ENCODE results near the gene FADS1.

FADS1 gene

GRCh38 chr11:61793083-61793828 lies 23.5 kb downstream of the FADS1 start:
- WGBS (ENCODE audit: extremely low coverage, insufficient coverage, insufficient read length) = no CpG with 5 or more reads among the region's 29 CpGs
- peak overlapping the region; percentile 94 for H3K4ac ChIP-seq (ENCODE audit: low read depth, low read length)
- H3K18ac ChIP-seq (ENCODE audit: low read length) = peak overlapping the region; percentile 71
- H3K4me2 ChIP-seq (ENCODE audit: low read length) = peak overlapping the region; percentile 93
- peaks cover 33 to 38% of the 10 kb centered on the region in 2 experiments for H3K36me3 ChIP-seq (ENCODE audit: control insufficient read depth in 1 of 2, insufficient read depth in 2 of 2, low read length in 2 of 2)
- H3K79me1 ChIP-seq (ENCODE audit: low read length) = peaks cover 15% of the 10 kb centered on the region
- H3K23ac ChIP-seq (ENCODE audit: low read length) = no peak overlapping the region
- H2BK5ac ChIP-seq (ENCODE audit: low read depth, low read length, poor library complexity) = peak overlapping the region; percentile 100
- peak overlapping the region; percentile 92 for H3K9ac ChIP-seq (ENCODE audit: low read length)
- DNase-seq = peak in 1 of 2 donors; percentile 18
- peak overlapping the region; percentile 99 for H4K8ac ChIP-seq (ENCODE audit: low read depth, low read length)
- H3K9me3 ChIP-seq (ENCODE audit: insufficient read depth, low read depth, low read length) = no peaks in the 10 kb centered on the region
- H4K12ac ChIP-seq (ENCODE audit: low read depth, low read length) = peak overlapping the region; percentile 93
- peaks cover 20% of the 10 kb centered on the region for H3K79me2 ChIP-seq (ENCODE audit: control insufficient read depth, insufficient read depth, low read length, poor library complexity)
- H2AK5ac ChIP-seq (ENCODE audit: low read length) = peak overlapping the region; percentile 93
- peaks cover 3 to 5% of the 10 kb centered on the region in 2 experiments for H3K4me1 ChIP-seq (ENCODE audit: control insufficient read depth in 1 of 2, insufficient read depth in 2 of 2, low read length in 2 of 2)
- peak overlapping the region; percentile 52 for H3K27ac ChIP-seq (ENCODE audit: low read depth, low read length)
- H2BK120ac ChIP-seq (ENCODE audit: insufficient read depth, low read length, poor library complexity) = peak overlapping the region; percentile 99
- H3K14ac ChIP-seq (ENCODE audit: low read length) = peak overlapping the region; percentile 99
- peak overlapping the region; percentile 97 for H2AFZ ChIP-seq (ENCODE audit: insufficient read depth, low read length, poor library complexity)
- H2BK12ac ChIP-seq (ENCODE audit: low read length) = no peak overlapping the region
- H3K27me3 ChIP-seq (ENCODE audit: insufficient read depth, low read length) = no peaks in the 10 kb centered on the region
- H3K4me3 ChIP-seq (ENCODE audit: low read depth, low read length) = peak overlapping the region; percentile 92
- H4K91ac ChIP-seq (ENCODE audit: low read depth, low read length) = peak overlapping the region; percentile 100

- Histone ChIP-seq H3K4me3 (ENCODE audit: low read depth, low read length) (peak within 1 kb of the TSS; percentile 92), H4K91ac (ENCODE audit: low read depth, low read length) (peak within 1 kb of the TSS; percentile 100), H2BK120ac (ENCODE audit: insufficient read depth, low read length, poor library complexity) (peak within 1 kb of the TSS; percentile 99), H3K79me1 (ENCODE audit: low read length) (peaks cover 15% of the 10 kb centered on the region), H2BK12ac (ENCODE audit: low read length) (peak within 1 kb of the TSS; percentile 93), H3K27me3 (ENCODE audit: insufficient read depth, low read length) (no peaks in the 10 kb centered on the region), H3K79me2 (ENCODE audit: control insufficient read depth, insufficient read depth, low read length, poor library complexity) (peaks cover 20% of the 10 kb centered on the region), H4K12ac (ENCODE audit: low read depth, low read length) (peak within 1 kb of the TSS; percentile 93), H3K9me3 (ENCODE audit: insufficient read depth, low read depth, low read length) (no peaks in the 10 kb centered on the region), H3K4me1 (ENCODE audit: control insufficient read depth in 1 of 2, insufficient read depth in 2 of 2, low read length in 2 of 2) (peaks cover 3 to 5% of the 10 kb centered on the region in 2 experiments), H3K27ac (ENCODE audit: low read depth, low read length) (peak within 1 kb of the TSS; percentile 88), H2AFZ (ENCODE audit: insufficient read depth, low read length, poor library complexity) (peak within 1 kb of the TSS; percentile 97), H4K8ac (ENCODE audit: low read depth, low read length) (peak within 1 kb of the TSS; percentile 99), H3K23ac (ENCODE audit: low read length) (peak within 1 kb of the TSS; percentile 31), H3K18ac (ENCODE audit: low read length) (peak within 1 kb of the TSS; percentile 99), H3K4ac (ENCODE audit: low read depth, low read length) (peak within 1 kb of the TSS; percentile 94), H3K14ac (ENCODE audit: low read length) (peak within 1 kb of the TSS; percentile 99), H3K4me2 (ENCODE audit: low read length) (peak within 1 kb of the TSS; percentile 93), H3K9ac (ENCODE audit: low read length) (peak within 1 kb of the TSS; percentile 99), H2AK5ac (ENCODE audit: low read length) (peak within 1 kb of the TSS; percentile 93), H2BK5ac (ENCODE audit: low read depth, low read length, poor library complexity) (peak within 1 kb of the TSS; percentile 100), H3K36me3 (ENCODE audit: control insufficient read depth in 1 of 2, insufficient read depth in 2 of 2, low read length in 2 of 2) (peaks cover 41 to 43% of the 10 kb centered on the region in 2 experiments)
- DNase-seq = peak; percentile 88 to 94
- no CpG with 5 or more reads among the region's 61 CpGs for WGBS (ENCODE audit: extremely low coverage, insufficient coverage, insufficient read length)
Observed at GRCh38 chr11:61792310-61793082, 24.3 kb downstream of the FADS1 start, which contains the start of the genes FEN1 and TMEM258. TSS of gene FEN1 (plus strand) at chr11:61792911. CDS start at chr11:61795362, 2,451 bp downstream. TSS of gene TMEM258 (minus strand) at chr11:61792599. CDS start at chr11:61792558, 41 bp downstream.

GRCh38 chr11:61791737-61792309 lies 25.0 kb downstream of the FADS1 start:
- H2BK120ac ChIP-seq (ENCODE audit: insufficient read depth, low read length, poor library complexity) = peak overlapping the region; percentile 99

DNA sequence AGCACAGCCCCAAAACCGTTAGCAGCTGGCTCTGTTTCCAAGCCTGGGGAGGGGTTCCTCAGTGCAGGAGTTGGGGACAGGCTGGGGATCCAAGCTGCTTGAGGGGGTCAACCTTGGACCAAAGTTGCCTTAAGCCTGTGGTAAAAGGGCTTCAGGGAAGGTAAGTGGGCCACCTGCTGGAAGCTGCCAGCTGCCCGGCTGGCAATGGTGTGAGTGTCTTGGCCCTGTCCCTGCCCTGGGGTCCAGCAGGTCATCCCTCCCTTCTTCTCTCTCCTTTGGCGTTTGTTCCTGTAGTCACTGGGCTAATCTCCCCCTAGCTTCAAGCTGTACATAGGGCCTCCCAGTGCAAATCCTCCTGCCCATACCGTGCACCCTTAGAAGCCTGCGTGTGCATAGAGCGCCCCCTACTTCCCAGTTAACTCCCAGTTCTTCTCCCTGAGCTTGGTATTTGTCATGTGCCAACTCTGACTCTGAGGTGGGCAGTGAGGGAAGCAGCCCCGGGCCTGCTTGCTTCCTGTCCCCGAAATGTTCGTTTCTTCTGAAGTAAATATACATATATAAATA lies 28.8 kb downstream of the FADS1 start:
- Histone ChIP-seq H2AK5ac (ENCODE audit: low read length) (no peak overlapping the region), H3K9ac (ENCODE audit: low read length) (no peak overlapping the region), H3K18ac (ENCODE audit: low read length) (no peak overlapping the region), H3K9me3 (ENCODE audit: insufficient read depth, low read depth, low read length) (peaks cover 1% of the 10 kb centered on the region), H3K79me1 (ENCODE audit: low read length) (peaks cover 12% of the 10 kb centered on the region), H3K4ac (ENCODE audit: low read depth, low read length) (no peak overlapping the region), H3K14ac (ENCODE audit: low read length) (no peak overlapping the region), H3K79me2 (ENCODE audit: control insufficient read depth, insufficient read depth, low read length, poor library complexity) (peaks cover 11% of the 10 kb centered on the region), H3K36me3 (ENCODE audit: control insufficient read depth in 1 of 2, insufficient read depth in 2 of 2, low read length in 2 of 2) (peaks cover 62 to 63% of the 10 kb centered on the region in 2 experiments), H2BK12ac (ENCODE audit: low read length) (no peak overlapping the region), H2AFZ (ENCODE audit: insufficient read depth, low read length, poor library complexity) (no peak overlapping the region), H4K8ac (ENCODE audit: low read depth, low read length) (no peak overlapping the region), H2BK5ac (ENCODE audit: low read depth, low read length, poor library complexity) (no peak overlapping the region), H3K4me3 (ENCODE audit: low read depth, low read length) (no peak overlapping the region), H3K27me3 (ENCODE audit: insufficient read depth, low read length) (no peaks in the 10 kb centered on the region), H3K27ac (ENCODE audit: low read depth, low read length) (no peak overlapping the region), H2BK120ac (ENCODE audit: insufficient read depth, low read length, poor library complexity) (no peak overlapping the region), H3K23ac (ENCODE audit: low read length) (no peak overlapping the region), H4K91ac (ENCODE audit: low read depth, low read length) (no peak overlapping the region), H3K4me2 (ENCODE audit: low read length) (no peak overlapping the region), H4K12ac (ENCODE audit: low read depth, low read length) (no peak overlapping the region), H3K4me1 (ENCODE audit: control insufficient read depth in 1 of 2, insufficient read depth in 2 of 2, low read length in 2 of 2) (peaks cover 7 to 17% of the 10 kb centered on the region in 2 experiments)
- DNase-seq = peak in 1 of 2 donors; percentile 21
- no CpG with 5 or more reads among the region's 9 CpGs for whole genome bisulfite sequencing (ENCODE audit: extremely low coverage, insufficient coverage, insufficient read length)

More at GRCh38 chr11:61791737-61792309, 25.0 kb downstream of the FADS1 start:
- no CpG with 5 or more reads among the region's 14 CpGs for WGBS (ENCODE audit: extremely low coverage, insufficient coverage, insufficient read length)
- Histone ChIP-seq H4K8ac (ENCODE audit: low read depth, low read length) (peak overlapping the region; percentile 99), H2BK5ac (ENCODE audit: low read depth, low read length, poor library complexity) (peak overlapping the region; percentile 100), H3K4me3 (ENCODE audit: low read depth, low read length) (peak overlapping the region; percentile 92), H3K23ac (ENCODE audit: low read length) (no peak overlapping the region), H3K27me3 (ENCODE audit: insufficient read depth, low read length) (no peaks in the 10 kb centered on the region), H2BK12ac (ENCODE audit: low read length) (no peak overlapping the region), H4K91ac (ENCODE audit: low read depth, low read length) (peak overlapping the region; percentile 100), H3K27ac (ENCODE audit: low read depth, low read length) (peak overlapping the region; percentile 88), H3K4me1 (ENCODE audit: control insufficient read depth in 1 of 2, insufficient read depth in 2 of 2, low read length in 2 of 2) (peaks cover 3 to 5% of the 10 kb centered on the region in 2 experiments), H3K4me2 (ENCODE audit: low read length) (peak overlapping the region; percentile 93), H3K4ac (ENCODE audit: low read depth, low read length) (peak overlapping the region; percentile 56), H3K9me3 (ENCODE audit: insufficient read depth, low read depth, low read length) (no peaks in the 10 kb centered on the region), H2AK5ac (ENCODE audit: low read length) (peak overlapping the region; percentile 14), H3K9ac (ENCODE audit: low read length) (peak overlapping the region; percentile 99), H3K36me3 (ENCODE audit: control insufficient read depth in 1 of 2, insufficient read depth in 2 of 2, low read length in 2 of 2) (peaks cover 48 to 49% of the 10 kb centered on the region in 2 experiments), H3K18ac (ENCODE audit: low read length) (peak overlapping the region; percentile 70), H3K79me2 (ENCODE audit: control insufficient read depth, insufficient read depth, low read length, poor library complexity) (peaks cover 20% of the 10 kb centered on the region), H2AFZ (ENCODE audit: insufficient read depth, low read length, poor library complexity) (peak overlapping the region; percentile 97), H4K12ac (ENCODE audit: low read depth, low read length) (peak overlapping the region; percentile 93), H3K79me1 (ENCODE audit: low read length) (peaks cover 15% of the 10 kb centered on the region), H3K14ac (ENCODE audit: low read length) (peak overlapping the region; percentile 99)
- DNase-seq = peak; percentile 64 to 77
